Measurements from ENCODE around the gene MBD3L2B.
A peak's percentile ranks its signal among the peaks of the same experiment; 100 is the strongest.

The MBD3L2B gene

GRCh38 chr19:7010722-7011593, 10.3 kb downstream of the MBD3L2B start:
- DNase-seq (ENCODE audit: low read depth) = no peak

- DNase-seq (ENCODE audit: low read depth) = no peak
These were observed 13.4 kb downstream of the MBD3L2B start for GRCh38 chr19:7007859-7008258.

- no peak for DNase-seq (ENCODE audit: low read depth)
These were observed 15.0 kb downstream of the MBD3L2B start for GRCh38 chr19:7006135-7006704.

GRCh38 chr19:7004313-7004931, 16.8 kb downstream of the MBD3L2B start:
- DNase-seq (ENCODE audit: low read depth) = no peak

GRCh38 chr19:7000816-7001215, 20.4 kb downstream of the MBD3L2B start:
- no peak for DNase-seq (ENCODE audit: low read depth)

GRCh38 chr19:7000333-7000732, 20.9 kb downstream of the MBD3L2B start:
- DNase-seq (ENCODE audit: low read depth) = no peak

GRCh38 chr19:6999933-7000332, 21.3 kb downstream of the MBD3L2B start:
- DNase-seq (ENCODE audit: low read depth) = no peak

- peak; percentile 53 for DNase-seq (ENCODE audit: low read depth)
These were observed 23.4 kb downstream of the MBD3L2B start for GRCh38 chr19:6997679-6998445.

GRCh38 chr19:6996810-6997209, 24.4 kb downstream of the MBD3L2B start:
- DNase-seq (ENCODE audit: low read depth) = no peak

- no peak for DNase-seq (ENCODE audit: low read depth)
These were observed 26.2 kb downstream of the MBD3L2B start for GRCh38 chr19:6995054-6995453.

- no peak for DNase-seq (ENCODE audit: low read depth)
These were observed 33.0 kb downstream of the MBD3L2B start for GRCh38 chr19:6988257-6988656.

GRCh38 chr19:6987850-6988249, 33.4 kb downstream of the MBD3L2B start:
- DNase-seq (ENCODE audit: low read depth) = no peak

GRCh38 chr19:6983448-6983847, 37.8 kb downstream of the MBD3L2B start:
- no peak for DNase-seq (ENCODE audit: low read depth)

- no peak for DNase-seq (ENCODE audit: low read depth)
These were observed 41.8 kb downstream of the MBD3L2B start for GRCh38 chr19:6979399-6979798.

- no peak for DNase-seq (ENCODE audit: low read depth)
These were observed 45.0 kb downstream of the MBD3L2B start for GRCh38 chr19:6976197-6976596.

- peak; percentile 34 for DNase-seq (ENCODE audit: low read depth)
These were observed 49.9 kb downstream of the MBD3L2B start for GRCh38 chr19:6971366-6971765.

- no peak for DNase-seq (ENCODE audit: low read depth)
These were observed 50.8 kb downstream of the MBD3L2B start for GRCh38 chr19:6970443-6970842.

- no peak for DNase-seq (ENCODE audit: low read depth)
These were observed 51.2 kb downstream of the MBD3L2B start for GRCh38 chr19:6970021-6970420.

GRCh38 chr19:6969490-6969889, 51.7 kb downstream of the MBD3L2B start:
- DNase-seq (ENCODE audit: low read depth) = no peak
